WI38 (cell line): ENCODE measurements around the gene SLC2A6.
A peak's percentile ranks its signal among the peaks of the same experiment; 100 is the strongest.

Experiments used
- H3K4me3 ChIP-seq: 2 replicates; pipeline ENCODE4 v1.5.1; 2011; ENCODE audit warnings: low read depth, mild to moderate bottlenecking, control low read depth, low read length
- TF ChIP-seq, protein P1 (sequence below): IDR thresholded peaks from 2 replicates; pipeline ENCODE4 v1.5.1; 2012; ENCODE audit warnings: low read depth, mild to moderate bottlenecking, control low read depth, low read length

The SLC2A6 gene

DNA sequence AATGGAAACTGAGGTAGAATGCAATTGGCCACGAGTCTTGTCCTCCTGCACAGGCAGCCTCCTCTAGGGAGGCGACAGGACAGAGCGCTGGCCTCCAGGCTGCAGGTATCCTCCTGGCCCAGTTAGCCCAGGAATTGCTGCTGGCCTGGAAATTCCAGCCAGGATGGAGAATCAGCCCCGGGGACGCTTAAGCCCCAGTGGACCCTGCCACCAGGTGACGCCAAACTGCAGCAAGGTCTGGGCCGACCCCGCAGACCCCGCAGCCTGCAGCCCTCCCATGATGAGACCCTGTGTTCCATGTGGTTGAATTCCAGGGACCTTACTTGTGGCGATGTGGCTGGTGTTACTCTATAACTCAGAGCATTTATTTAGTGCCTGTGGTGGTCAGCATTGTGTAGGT lies 11.8 kb downstream of the SLC2A6 start:
- no peak overlapping the region for H3K4me3 ChIP-seq
- TF ChIP-seq, protein P1, sequence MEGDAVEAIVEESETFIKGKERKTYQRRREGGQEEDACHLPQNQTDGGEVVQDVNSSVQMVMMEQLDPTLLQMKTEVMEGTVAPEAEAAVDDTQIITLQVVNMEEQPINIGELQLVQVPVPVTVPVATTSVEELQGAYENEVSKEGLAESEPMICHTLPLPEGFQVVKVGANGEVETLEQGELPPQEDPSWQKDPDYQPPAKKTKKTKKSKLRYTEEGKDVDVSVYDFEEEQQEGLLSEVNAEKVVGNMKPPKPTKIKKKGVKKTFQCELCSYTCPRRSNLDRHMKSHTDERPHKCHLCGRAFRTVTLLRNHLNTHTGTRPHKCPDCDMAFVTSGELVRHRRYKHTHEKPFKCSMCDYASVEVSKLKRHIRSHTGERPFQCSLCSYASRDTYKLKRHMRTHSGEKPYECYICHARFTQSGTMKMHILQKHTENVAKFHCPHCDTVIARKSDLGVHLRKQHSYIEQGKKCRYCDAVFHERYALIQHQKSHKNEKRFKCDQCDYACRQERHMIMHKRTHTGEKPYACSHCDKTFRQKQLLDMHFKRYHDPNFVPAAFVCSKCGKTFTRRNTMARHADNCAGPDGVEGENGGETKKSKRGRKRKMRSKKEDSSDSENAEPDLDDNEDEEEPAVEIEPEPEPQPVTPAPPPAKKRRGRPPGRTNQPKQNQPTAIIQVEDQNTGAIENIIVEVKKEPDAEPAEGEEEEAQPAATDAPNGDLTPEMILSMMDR: no peak

DNA sequence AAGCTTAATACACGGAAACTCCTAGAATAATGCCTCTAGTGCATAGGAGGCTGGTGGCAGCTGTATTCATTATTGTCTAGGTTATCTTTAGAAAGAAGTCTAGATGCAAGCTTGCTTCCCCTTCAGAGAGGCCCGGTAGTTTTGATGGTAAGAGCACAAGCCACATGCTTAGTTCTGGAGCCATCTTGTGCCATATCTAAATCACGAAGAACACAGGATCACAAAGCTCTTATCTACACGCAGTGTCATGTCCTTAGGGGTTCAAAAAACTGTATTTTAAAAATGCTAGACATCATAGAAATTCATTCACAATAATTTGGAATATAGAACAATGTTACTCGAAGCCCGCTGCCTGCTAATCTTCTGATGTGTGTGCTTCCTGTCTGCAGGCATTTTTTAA lies 12.9 kb downstream of the SLC2A6 start:
- TF ChIP-seq, protein P1: no peak
- no peak overlapping the region for H3K4me3 ChIP-seq

DNA sequence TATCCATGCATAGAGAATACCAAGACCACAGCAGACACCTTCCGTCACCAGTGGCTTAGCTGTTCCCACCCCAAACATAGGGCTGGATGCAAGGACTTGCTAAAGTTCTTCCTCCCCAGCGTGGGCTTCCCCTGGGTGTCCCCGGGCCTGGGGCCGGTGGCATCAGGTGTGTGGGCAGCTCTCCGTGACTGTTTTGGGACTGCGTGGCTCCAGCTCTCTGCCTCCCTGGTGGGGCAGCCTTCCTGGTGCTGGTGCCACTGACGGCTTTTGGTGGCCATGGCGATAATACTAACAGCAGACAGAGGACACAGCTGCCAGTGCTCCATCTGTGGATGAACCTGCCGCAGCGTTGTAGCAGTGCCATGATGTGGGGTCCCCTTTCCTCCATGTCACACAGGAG lies 14.3 kb downstream of the SLC2A6 start:
- no peak overlapping the region for H3K4me3 ChIP-seq
- TF ChIP-seq, protein P1: no peak

DNA sequence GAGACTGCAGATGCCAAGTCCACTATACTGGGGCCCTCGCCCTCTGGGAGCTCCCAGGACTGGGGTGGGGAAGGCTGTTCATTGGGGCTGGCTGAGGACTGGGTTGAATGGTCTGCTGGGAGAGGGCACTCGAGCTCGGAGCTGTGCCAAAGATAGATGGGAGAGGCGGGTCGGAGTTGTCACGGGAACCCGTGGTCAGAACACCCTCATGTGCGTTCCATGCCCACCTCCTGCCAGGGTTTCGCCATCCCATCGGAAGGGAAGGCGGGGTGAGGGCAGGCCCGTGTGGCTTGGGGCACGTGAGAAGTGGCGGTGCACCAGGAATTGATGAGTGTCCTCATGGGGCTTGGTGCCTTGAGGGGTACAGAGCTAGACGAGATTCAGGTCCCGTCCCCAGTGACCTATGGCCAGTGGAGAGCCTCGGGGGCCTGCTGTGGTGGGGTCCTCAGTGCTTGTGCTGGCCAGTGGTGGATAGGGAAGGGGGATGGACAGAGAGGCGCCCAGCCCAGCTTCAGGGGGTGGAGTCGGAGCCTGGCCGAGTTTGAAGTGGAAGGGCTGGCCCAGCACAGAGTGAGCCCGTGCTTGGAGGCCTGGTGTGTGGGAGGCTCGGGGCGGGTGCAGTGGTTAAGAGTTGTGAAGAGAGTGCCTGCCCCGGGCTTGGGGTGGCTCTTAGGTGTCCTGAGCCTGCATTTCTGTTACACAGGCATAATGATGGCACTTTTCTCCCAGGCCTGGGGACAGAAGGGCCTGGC lies 14.9 kb downstream of the SLC2A6 start:
- no peak overlapping the region for H3K4me3 ChIP-seq
- TF ChIP-seq, protein P1: no peak

DNA sequence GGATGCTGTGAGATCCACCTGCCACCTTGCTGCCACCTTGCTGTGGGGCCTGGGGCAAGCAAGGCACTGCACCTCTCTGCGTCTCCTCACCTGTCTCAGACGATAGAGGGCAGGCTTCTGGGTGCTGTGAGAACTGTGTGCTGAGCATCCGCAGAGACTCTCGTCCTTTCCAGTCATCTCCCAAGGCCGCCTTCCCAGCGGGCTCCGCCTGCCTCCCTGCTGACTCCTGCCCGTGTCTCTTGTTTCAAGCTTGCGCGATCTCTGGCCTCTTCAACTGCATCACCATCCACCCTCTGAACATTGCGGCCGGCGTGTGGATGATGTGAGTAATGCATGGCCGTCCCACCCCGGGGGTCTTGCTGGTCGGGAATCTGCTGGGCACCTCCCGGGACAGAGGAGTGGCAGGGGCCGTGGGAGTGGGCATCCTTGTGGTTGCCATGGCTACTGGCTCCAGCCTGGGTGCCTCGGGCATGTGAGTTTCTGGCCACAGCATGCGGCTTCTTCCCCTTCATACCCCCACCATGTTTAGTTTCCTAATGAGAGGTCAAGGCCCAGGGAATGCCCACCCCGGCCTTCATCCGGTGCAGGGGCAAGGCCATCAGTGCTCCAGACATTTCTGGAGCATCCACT lies 15.6 kb downstream of the SLC2A6 start:
- H3K4me3 ChIP-seq: no peak overlapping the region
- TF ChIP-seq, protein P1: no peak

DNA sequence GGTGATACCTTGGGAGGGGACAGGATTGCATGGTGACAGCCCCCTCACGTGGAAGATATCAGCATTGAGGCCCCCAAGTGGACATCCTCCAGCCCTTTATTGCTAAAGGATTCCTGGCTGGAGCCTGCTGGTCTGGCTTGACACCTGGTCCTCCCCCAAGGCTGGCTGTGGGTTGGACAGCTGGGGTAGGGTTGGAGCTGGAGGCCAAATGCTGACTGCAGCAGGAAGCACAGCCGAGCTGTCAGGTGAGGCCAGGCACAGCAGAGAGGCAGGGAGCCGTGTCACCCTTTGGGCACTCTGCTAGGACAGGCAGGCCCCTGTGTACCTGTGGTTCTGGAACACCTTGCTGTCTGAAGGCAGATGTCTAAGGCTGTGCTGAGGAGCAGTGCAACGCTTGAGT lies 16.9 kb downstream of the SLC2A6 start:
- TF ChIP-seq, protein P1: no peak
- H3K4me3 ChIP-seq: no peak overlapping the region

DNA sequence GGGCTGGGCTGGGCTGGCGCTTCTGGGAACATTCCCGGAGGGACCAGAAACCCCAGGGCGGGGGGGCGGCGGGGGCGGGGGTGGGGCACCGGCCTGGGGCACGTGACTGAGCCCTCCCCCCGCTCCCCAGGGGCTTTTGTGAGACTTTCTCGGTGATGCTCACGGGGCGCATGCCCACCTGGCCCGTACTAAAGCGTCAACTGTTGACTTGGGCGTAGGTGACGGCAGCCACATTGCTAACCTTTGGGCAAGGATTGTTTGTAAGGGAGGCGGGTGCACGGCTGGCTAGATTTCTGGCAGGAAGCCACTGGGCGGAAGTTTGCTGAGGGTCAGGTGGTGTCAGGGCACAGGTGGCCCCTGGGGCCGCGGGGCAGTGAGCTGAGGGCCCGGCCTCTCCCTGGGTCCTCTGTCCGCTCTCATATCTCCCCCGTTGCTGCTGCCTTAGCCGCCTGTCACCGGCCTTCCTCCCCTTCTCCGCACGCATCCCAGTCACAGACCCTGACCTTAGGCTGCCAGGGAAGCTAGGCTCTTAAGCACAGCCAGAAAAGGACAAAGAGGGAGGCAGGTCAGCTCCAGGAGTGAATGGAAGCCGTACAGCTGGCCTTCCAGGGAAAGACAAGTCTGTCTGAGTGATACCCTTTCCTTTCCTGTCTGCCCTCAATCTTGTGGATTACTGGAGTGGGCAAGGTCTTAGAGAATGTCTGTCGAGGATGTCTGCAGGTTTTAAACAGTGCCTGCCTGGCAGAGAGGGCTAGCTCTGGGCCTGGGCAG lies 18.3 kb downstream of the SLC2A6 start:
- H3K4me3 ChIP-seq: peak overlapping the region; percentile 71
- TF ChIP-seq, protein P1: no peak
